Spleen (tissue), 7 donors: ENCODE measurements around the gene UBALD2.

ENCODE experiments used
- POLR2A ChIP-seq, 3 donors: fragments of 450-650 bp; IDR thresholded peaks; one replicate each; pipeline ENCODE4 v1.5.1; 2017; ENCODE audit warnings: antibody characterized with exemption in 3 of 3, mild to moderate bottlenecking in 1 of 3
- POLR2AphosphoS5 ChIP-seq, 3 donors: sonication (generic); formaldehyde crosslinking; IDR thresholded peaks; one replicate each; pipeline ENCODE4 v1.5.1; 2017; ENCODE audit warnings: antibody characterized with exemption in 3 of 3
- TF ChIP-seq, protein P1 (sequence below), 11 experiments: fragments of 200-600 bp in 7 of 11; fragments of 450-650 bp in 4 of 11; sonication (generic) in 4 of 11; IDR thresholded peaks in 8 of 11; conservative IDR thresholded peaks in 3 of 11; 1 replicate in 7 of 11; 2 replicates in 4 of 11; pipeline versions ENCODE4 v1.4.0 to v1.8.0; 2016 to 2021; ENCODE audit warnings: antibody characterized with exemption in 11 of 11, inconsistent platforms in 4 of 11, mild to moderate bottlenecking in 1 of 11
- donor health status: DM: no; HTN: no; CAD: no; lungs with moderate emphysema.
- donor health status: DM: no; HTN: no; CAD: no.
- donor health status: DM: no; HTN: no; CAD: no.

DNA sequence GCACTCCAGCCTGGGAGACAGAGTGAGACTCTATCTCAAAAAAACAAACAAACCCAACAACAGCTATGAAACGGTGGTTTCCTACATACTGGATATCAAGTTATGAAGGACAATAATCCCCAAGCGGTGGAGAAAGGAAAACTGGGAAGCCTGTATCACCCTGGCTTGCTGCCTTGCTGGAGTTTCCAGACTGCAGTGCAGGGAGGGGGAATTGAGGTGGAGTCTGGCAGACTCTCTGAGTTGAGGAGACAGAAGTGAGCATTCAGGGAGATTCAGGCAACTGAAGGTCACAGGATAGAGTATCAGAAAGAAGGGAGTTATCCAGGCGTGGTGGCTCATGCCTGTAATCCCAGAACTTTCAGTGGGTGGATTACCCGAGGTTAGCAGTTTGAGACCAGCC, 31.0 kb downstream of the UBALD2 start:
- TF ChIP-seq POLR2AphosphoS5 (IDR thresholded peaks at IDR 0.05) (no peak), POLR2A (IDR thresholded peaks at IDR 0.05) (no peak)
- TF ChIP-seq, protein P1, sequence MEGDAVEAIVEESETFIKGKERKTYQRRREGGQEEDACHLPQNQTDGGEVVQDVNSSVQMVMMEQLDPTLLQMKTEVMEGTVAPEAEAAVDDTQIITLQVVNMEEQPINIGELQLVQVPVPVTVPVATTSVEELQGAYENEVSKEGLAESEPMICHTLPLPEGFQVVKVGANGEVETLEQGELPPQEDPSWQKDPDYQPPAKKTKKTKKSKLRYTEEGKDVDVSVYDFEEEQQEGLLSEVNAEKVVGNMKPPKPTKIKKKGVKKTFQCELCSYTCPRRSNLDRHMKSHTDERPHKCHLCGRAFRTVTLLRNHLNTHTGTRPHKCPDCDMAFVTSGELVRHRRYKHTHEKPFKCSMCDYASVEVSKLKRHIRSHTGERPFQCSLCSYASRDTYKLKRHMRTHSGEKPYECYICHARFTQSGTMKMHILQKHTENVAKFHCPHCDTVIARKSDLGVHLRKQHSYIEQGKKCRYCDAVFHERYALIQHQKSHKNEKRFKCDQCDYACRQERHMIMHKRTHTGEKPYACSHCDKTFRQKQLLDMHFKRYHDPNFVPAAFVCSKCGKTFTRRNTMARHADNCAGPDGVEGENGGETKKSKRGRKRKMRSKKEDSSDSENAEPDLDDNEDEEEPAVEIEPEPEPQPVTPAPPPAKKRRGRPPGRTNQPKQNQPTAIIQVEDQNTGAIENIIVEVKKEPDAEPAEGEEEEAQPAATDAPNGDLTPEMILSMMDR (IDR thresholded peaks at IDR 0.05 in 8 of 11, conservative IDR thresholded peaks at IDR 0.05 in 3 of 11), result no peak
